IMR-90 (cell line): Measurements from ENCODE around the gene TWSG1. TPM values are rescaled to one million over a fixed set of nuclear protein-coding genes. Genes with fewer than 3 reads are reported as not detected.

Source experiments
- ATAC-seq: fragments of 200-7000 bp; cut with Tn5 transposase; 2 replicates; pipeline ENCODE4 v1.9.1; 2020; ENCODE audit warnings: low read depth, mild to moderate bottlenecking, moderate library complexity
- BruUV-seq: library from RNA; stranded (reverse); fragments of 400-500 nt; replicated peaks from 2 replicates; lab custom pipeline; 2021; lab: Mats Ljungman, UMichigan
- CTCF ChIA-PET: fragments of 300-600 bp; formaldehyde crosslinking; extraction: SDS; loops from one replicate; lab custom pipeline; 2021; ENCODE audit warnings: antibody characterized with exemption; lab: Yijun Ruan, JAX
- POLR2A ChIA-PET: fragments of 300-600 bp; sonication (Branson Sonifier 250); formaldehyde crosslinking; loops from one replicate; lab custom pipeline; 2022; ENCODE audit warnings: antibody characterized with exemption; ENCODE audit not compliant: unreplicated experiment; lab: Charles Lee
- DNase-seq: peaks from one replicate; pipeline ENCODE4 v3.0.0; 2013
- H2AFZ ChIP-seq: replicated peaks from 2 replicates; pipeline ENCODE3; 2013; ENCODE audit warnings: low read length, mild to moderate bottlenecking; ENCODE audit not compliant: poor library complexity
- H2AK5ac ChIP-seq: 2 replicates; pipeline ENCODE4 v1.6.1; 2013; ENCODE audit warnings: low read depth, low read length, inconsistent platforms
- H2AK9ac ChIP-seq: replicated peaks from 2 replicates; pipeline ENCODE3; 2013; ENCODE audit warnings: mild to moderate bottlenecking, low read depth, low read length, moderate library complexity; ENCODE audit not compliant: poor library complexity
- H2BK120ac ChIP-seq: 2 replicates; pipeline ENCODE4 v1.6.1; 2013; ENCODE audit warnings: low read depth, low read length, inconsistent platforms
- H2BK15ac ChIP-seq: 3 replicates; pipeline ENCODE4 v1.6.1; 2013; ENCODE audit warnings: low read depth, low read length, inconsistent platforms
- H2BK20ac ChIP-seq: 2 replicates; pipeline ENCODE4 v1.6.1; 2013; ENCODE audit warnings: low read depth, mild to moderate bottlenecking, inconsistent platforms, low read length, moderate library complexity
- H2BK5ac ChIP-seq: 2 replicates; pipeline ENCODE4 v1.6.1; 2013; ENCODE audit warnings: mild to moderate bottlenecking, low read depth, low read length, inconsistent platforms; ENCODE audit not compliant: poor library complexity, severe bottlenecking
- H3K14ac ChIP-seq: replicated peaks from 2 replicates; pipeline ENCODE4 v1.6.1; 2013; ENCODE audit warnings: low read depth, low read length, inconsistent platforms
- H3K18ac ChIP-seq: 2 replicates; pipeline ENCODE4 v1.6.1; 2013; ENCODE audit warnings: low read depth, low read length, control low read depth
- H3K23ac ChIP-seq: 2 replicates; pipeline ENCODE4 v1.6.1; 2013; ENCODE audit warnings: low read depth, low read length, inconsistent platforms
- H3K27ac ChIP-seq: 2 replicates; pipeline ENCODE4 v1.5.1; 2013; ENCODE audit warnings: mild to moderate bottlenecking, control low read depth, low read length; ENCODE audit not compliant: insufficient read depth
- H3K27me3 ChIP-seq: 2 replicates; pipeline ENCODE4 v1.6.1; 2013; ENCODE audit warnings: low read length; ENCODE audit not compliant: control insufficient read depth, insufficient read depth
- H3K36me3 ChIP-seq: 2 replicates; pipeline ENCODE4 v1.6.1; 2013; ENCODE audit warnings: low read length, mixed read lengths; ENCODE audit not compliant: control insufficient read depth, insufficient read depth
- H3K4ac ChIP-seq: 2 replicates; pipeline ENCODE4 v1.6.1; 2013; ENCODE audit warnings: low read depth, low read length, inconsistent platforms
- H3K4me1 ChIP-seq: 2 replicates; pipeline ENCODE4 v1.6.1; 2013; ENCODE audit warnings: low read length, mixed read lengths; ENCODE audit not compliant: control insufficient read depth, insufficient read depth
- H3K4me2 ChIP-seq: 2 replicates; pipeline ENCODE4 v1.6.1; 2013; ENCODE audit warnings: low read depth, mild to moderate bottlenecking, control low read depth, low read length, moderate library complexity
- H3K4me3 ChIP-seq: 2 replicates; pipeline ENCODE4 v1.5.1; 2013; ENCODE audit warnings: low read depth, mild to moderate bottlenecking, control low read depth, low read length, moderate library complexity; ENCODE audit not compliant: insufficient read depth
- H3K56ac ChIP-seq: 2 replicates; pipeline ENCODE4 v1.6.1; 2013; ENCODE audit warnings: low read length, inconsistent platforms; ENCODE audit not compliant: insufficient read depth; ENCODE audit errors: extremely low read depth
- H3K79me1 ChIP-seq, 2 experiments: 2 replicates each; pipeline ENCODE4 v1.6.1; 2013; ENCODE audit warnings: low read length in 2 of 2, inconsistent platforms in 1 of 2, low read depth in 1 of 2
- H3K9ac ChIP-seq: 2 replicates; pipeline ENCODE4 v1.6.1; 2013; ENCODE audit warnings: low read depth, low read length, control low read depth
- H3K9me1 ChIP-seq: 2 replicates; pipeline ENCODE4 v1.6.1; 2013; ENCODE audit warnings: low read length, inconsistent platforms; ENCODE audit not compliant: insufficient read depth
- H3K9me3 ChIP-seq: 2 replicates; pipeline ENCODE4 v1.6.1; 2013; ENCODE audit warnings: low read length; ENCODE audit not compliant: control insufficient read depth, insufficient read depth
- H4K20me1 ChIP-seq: 2 replicates; pipeline ENCODE4 v1.6.1; 2013; ENCODE audit warnings: low read length, inconsistent platforms; ENCODE audit not compliant: insufficient read depth
- H4K5ac ChIP-seq: 2 replicates; pipeline ENCODE4 v1.6.1; 2013; ENCODE audit warnings: mild to moderate bottlenecking, low read depth, low read length, control low read depth
- H4K8ac ChIP-seq, 2 experiments: 2 replicates each; pipeline ENCODE4 v1.6.1; 2013; ENCODE audit warnings: low read depth in 2 of 2, low read length in 2 of 2, control low read depth in 1 of 2, inconsistent platforms in 1 of 2
- H4K91ac ChIP-seq: 2 replicates; pipeline ENCODE4 v1.6.1; 2013; ENCODE audit warnings: low read depth, low read length, inconsistent platforms; ENCODE audit not compliant: insufficient read depth
- CHD1 ChIP-seq: IDR thresholded peaks from 2 replicates; pipeline ENCODE4 v1.6.1; 2012; ENCODE audit warnings: low read depth, low read length, improper control_type of control experiment
- ELK1 ChIP-seq: fragments of 150-350 bp; IDR thresholded peaks from 2 replicates; pipeline ENCODE4 v1.6.1; 2016; ENCODE audit warnings: low read depth, mild to moderate bottlenecking, low read length, moderate library complexity, borderline replicate concordance
- FOS ChIP-seq: fragments of 150-350 bp; IDR thresholded peaks from 2 replicates; pipeline ENCODE4 v1.6.1; 2016; ENCODE audit warnings: low read depth, low read length
- MAZ ChIP-seq: IDR thresholded peaks from 2 replicates; pipeline ENCODE4 v1.6.1; 2012; ENCODE audit warnings: low read depth, mild to moderate bottlenecking, low read length, improper control_type of control experiment, moderate library complexity, borderline replicate concordance
- MXI1 ChIP-seq: IDR thresholded peaks from 2 replicates; pipeline ENCODE4 v1.6.1; 2012; ENCODE audit warnings: low read depth, mild to moderate bottlenecking, low read length, moderate library complexity, borderline replicate concordance
- RAD21 ChIP-seq: IDR thresholded peaks from 2 replicates; pipeline ENCODE4 v1.6.1; 2012; ENCODE audit warnings: low read length, improper control_type of control experiment
- RCOR1 ChIP-seq: IDR thresholded peaks from 2 replicates; pipeline ENCODE4 v1.6.1; 2012; ENCODE audit warnings: mild to moderate bottlenecking, low read length, improper control_type of control experiment; ENCODE audit not compliant: insufficient replicate concordance
- USF2 ChIP-seq: fragments of 150-350 bp; IDR thresholded peaks from 2 replicates; pipeline ENCODE4 v1.6.1; 2017; ENCODE audit warnings: mild to moderate bottlenecking, antibody characterized with exemption, low read length, low read depth
- WGBS, 2 experiments: methylation state at CpG; one replicate each; pipeline versions ENCODE4 v1.1.5 to v1.1.7; 2013; ENCODE audit warnings: missing lambda C conversion rate in 2 of 2; ENCODE audit not compliant: insufficient read length in 1 of 2; ENCODE audit errors: extremely low coverage in 2 of 2; 5-methylcytosine and 5-hydroxymethylcytosine counted together
- dilution Hi-C: fragments of 300-500 bp; cut with HindIII; formaldehyde crosslinking; loops from one replicate; pipeline ENCODE4 v1.14.3; 2018; ENCODE audit warnings: low sequenced_read_pairs; ENCODE audit not compliant: unreplicated experiment
- in situ Hi-C: fragments of 300-500 bp; cut with MboI; formaldehyde crosslinking; loops from 3 replicates; pipeline ENCODE4 v1.14.3; 2019; ENCODE audit warnings: low sequenced_read_pairs, inconsistent platforms, mixed read lengths
- intact Hi-C: fragments of 100-400 bp; cut with micrococcal nuclease; formaldehyde crosslinking; loops from 2 replicates; pipeline ENCODE4 v1.10.0; 2022
- polyA plus RNA-seq, 3 experiments: library from polyadenylated mRNA; depleted of rRNA; stranded (reverse); fragments of >200 nt; gene quantifications; 2 replicates each; pipeline ENCODE4 v1.2.3, GENCODE V29; 2012; ENCODE audit warnings: low replicate concordance in 1 of 3
- total RNA-seq: library from RNA; depleted of rRNA; stranded (reverse); fragments of >200 nt; gene quantifications from 2 replicates; pipeline ENCODE4 v1.2.3, GENCODE V29; 2012

The TWSG1 gene
- total and polyA plus RNA-seq, 2 of the 4 experiments (the other 2 are of a cell fraction) = 80.4 to 115 TPM

- peaks cover 12% of the 10 kb centered on the region for H3K9me3 ChIP-seq
- no peak overlapping the region for H3K4ac ChIP-seq
- H3K4me2 ChIP-seq = no peak overlapping the region
- no peak overlapping the region for H3K23ac ChIP-seq
- dilution Hi-C loops = no loop called here
- H4K20me1 ChIP-seq = no peaks in the 10 kb centered on the region
- no peak overlapping the region for H3K56ac ChIP-seq
- intact Hi-C loops = loop anchor here (5.0 kb wide), 1 partner anchor 38 kb away; the partner anchor contains the start of gene TWSG1
- H3K18ac ChIP-seq = no peak overlapping the region
- H3K27ac ChIP-seq = no peak overlapping the region
- BruUV-seq = no TSS peak
- no peak overlapping the region for H2BK120ac ChIP-seq
- no peak overlapping the region for H3K9ac ChIP-seq
- H3K4me1 ChIP-seq = peaks cover 8% of the 10 kb centered on the region
- H3K79me1 ChIP-seq = no peaks in the 10 kb centered on the region
- H2BK20ac ChIP-seq = no peak overlapping the region
- no peak overlapping the region for H2AK9ac ChIP-seq
- no peak overlapping the region for H4K5ac ChIP-seq
- H2BK15ac ChIP-seq = no peak overlapping the region
- ChIA-PET POLR2A (no interaction called here), CTCF (no interaction called here)
- DNase-seq (no peak), ATAC-seq (no peak)
- in situ Hi-C loops = no loop called here
- no CpG with 5 or more reads among the region's 1 CpG for WGBS, 2 experiments
- H3K36me3 ChIP-seq = no peaks in the 10 kb centered on the region
- TF ChIP-seq MXI1 = no peak
- no peak for TF ChIP-seq CHD1
- no peak for TF ChIP-seq RCOR1
- no peak for TF ChIP-seq MAZ
- TF ChIP-seq RAD21 = no peak
- TF ChIP-seq USF2 = no peak
- no peak for TF ChIP-seq ELK1
- no peak for TF ChIP-seq FOS
- no peak overlapping the region for H3K4me3 ChIP-seq
- no peak overlapping the region for H2BK5ac ChIP-seq
- H3K27me3 ChIP-seq = no peaks in the 10 kb centered on the region
- H2AFZ ChIP-seq = no peak overlapping the region
- H2AK5ac ChIP-seq = no peak overlapping the region
- no peak overlapping the region for H4K8ac ChIP-seq
- H3K14ac ChIP-seq = no peak overlapping the region
- H4K91ac ChIP-seq = no peak overlapping the region
- 0 out of 2 replicates have a peak, but pooled peaks cover 3% of the 10 kb centered on the region for H3K9me1 ChIP-seq
Observed at GRCh38 chr18:9293948-9294347, 40.6 kb upstream of the TWSG1 start.
